Breast epithelium (tissue), 4 donors: Measurements from ENCODE around the gene NAPB. TPM values are rescaled to one million over a fixed set of nuclear protein-coding genes. Genes with fewer than 3 reads are reported as not detected.

ENCODE experiments used
- DNase-seq, 2 donors: peaks; one replicate each; pipeline ENCODE4 v3.0.0-alpha.2; 2019; ENCODE audit warnings: low spot score in 2 of 2
- H3K27ac ChIP-seq, 2 donors: fragments of 200-600 bp; sonication (generic) in 1 of 2; one replicate each; pipeline ENCODE4 v1.5.1; 2016 to 2019; ENCODE audit warnings: mild to moderate bottlenecking in 1 of 2
- H3K27me3 ChIP-seq, 2 donors: fragments of 200-600 bp; sonication (generic) in 1 of 2; one replicate each; pipeline versions ENCODE4 v1.5.1 to v1.6.0; 2017 to 2019; ENCODE audit warnings: control low read depth in 1 of 2, mild to moderate bottlenecking in 1 of 2
- H3K36me3 ChIP-seq: fragments of 200-600 bp; one replicate; pipeline ENCODE4 v1.5.1; 2019
- H3K4me1 ChIP-seq, 2 donors: fragments of 200-600 bp; sonication (generic); one replicate each; pipeline ENCODE4 v1.5.1; 2016 to 2019; ENCODE audit warnings: control low read depth in 1 of 2
- H3K4me3 ChIP-seq, 3 donors: fragments of 200-600 bp; sonication (generic); 1 replicate in 2 of 3; 2 replicates in 1 of 3; pipeline ENCODE4 v1.5.1; 2016 to 2019; ENCODE audit warnings: mild to moderate bottlenecking in 3 of 3, moderate library complexity in 2 of 3
- H3K9me3 ChIP-seq, 2 donors: fragments of 200-600 bp; sonication (generic) in 1 of 2; one replicate each; pipeline ENCODE4 v1.5.1; 2016 to 2019; ENCODE audit warnings: control low read depth in 1 of 2
- CTCF ChIP-seq, 3 donors: fragments of 450-650 bp; IDR thresholded peaks; one replicate each; pipeline ENCODE4 v1.5.1; 2016 to 2017; ENCODE audit warnings: antibody characterized with exemption in 3 of 3, mild to moderate bottlenecking in 3 of 3, moderate library complexity in 3 of 3
- POLR2A ChIP-seq: fragments of 450-650 bp; IDR thresholded peaks from one replicate; pipeline ENCODE4 v1.6.1; 2016; ENCODE audit warnings: antibody characterized with exemption, mild to moderate bottlenecking, moderate library complexity
- POLR2AphosphoS5 ChIP-seq, 3 donors: sonication (generic); formaldehyde crosslinking; IDR thresholded peaks; one replicate each; pipeline ENCODE4 v1.6.1; 2017; ENCODE audit warnings: antibody characterized with exemption in 3 of 3
- intact Hi-C: fragments of 100-400 bp; cut with DNase I; formaldehyde crosslinking; loops from one replicate; pipeline ENCODE4 v1.15.1; 2023; ENCODE audit warnings: low total_unique reads
- total RNA-seq, 3 donors: library from RNA; depleted of rRNA; stranded (reverse); fragments of >200 nt; gene quantifications; one replicate each; pipeline ENCODE4 v1.1.0, GENCODE V29; 2016

NAPB gene
- total RNA-seq, 3 donors from 2014 or later = 10.4 to 20.1 (median 16.1) TPM

- no peak for TF ChIP-seq POLR2AphosphoS5 (IDR thresholded peaks at IDR 0.05)
- Histone ChIP-seq H3K27me3 (no peaks in the 10 kb centered on the region), H3K9me3 (no peaks in the 10 kb centered on the region), H3K4me1 (no peaks in the 10 kb centered on the region), H3K27ac (no peak overlapping the region), H3K36me3 (no peaks in the 10 kb centered on the region), H3K4me3 (no peak overlapping the region)
- intact Hi-C loops = no loop called here
- no peak for DNase-seq
These were observed 9.3 kb downstream of the NAPB start for GRCh38 chr20:23412026-23412425.

- no peaks in the 10 kb centered on the region for H3K36me3 ChIP-seq
- no peaks in the 10 kb centered on the region for H3K27me3 ChIP-seq
- no peaks in the 10 kb centered on the region for H3K9me3 ChIP-seq
- H3K4me1 ChIP-seq = no peaks in the 10 kb centered on the region
- TF ChIP-seq POLR2A (no peak), POLR2AphosphoS5 (IDR thresholded peaks at IDR 0.05) (no peak), CTCF (IDR thresholded peaks at IDR 0.05) (no peak)
- no peak overlapping the region for H3K27ac ChIP-seq
- intact Hi-C loops = no loop called here
- no peak for DNase-seq
- H3K4me3 ChIP-seq = no peak overlapping the region
These were observed 10.2 kb downstream of the NAPB start for GRCh38 chr20:23410916-23411695.

- intact Hi-C loops = no loop called here
These were observed 11.5 kb downstream of the NAPB start for GRCh38 chr20:23409800-23410199.

GRCh38 chr20:23408957-23409356 lies 12.3 kb downstream of the NAPB start:
- H3K4me1 ChIP-seq = no peaks in the 10 kb centered on the region
- TF ChIP-seq CTCF (IDR thresholded peaks at IDR 0.05) = no peak
- no peak for TF ChIP-seq POLR2AphosphoS5 (IDR thresholded peaks at IDR 0.05)
- no peak for TF ChIP-seq POLR2A
- no peak overlapping the region for H3K27ac ChIP-seq
- intact Hi-C loops = no loop called here
- no peak overlapping the region for H3K4me3 ChIP-seq
- H3K27me3 ChIP-seq = no peaks in the 10 kb centered on the region
- no peaks in the 10 kb centered on the region for H3K36me3 ChIP-seq
- H3K9me3 ChIP-seq = no peaks in the 10 kb centered on the region
- DNase-seq = no peak

More at GRCh38 chr20:23409800-23410199, 11.5 kb downstream of the NAPB start:
- H3K4me1 ChIP-seq = no peaks in the 10 kb centered on the region
- H3K9me3 ChIP-seq = no peaks in the 10 kb centered on the region
- no peaks in the 10 kb centered on the region for H3K27me3 ChIP-seq
- no peak for DNase-seq
- TF ChIP-seq POLR2A = no peak
- no peak for TF ChIP-seq CTCF (IDR thresholded peaks at IDR 0.05)
- no peak overlapping the region for H3K27ac ChIP-seq
- H3K4me3 ChIP-seq = no peak overlapping the region
- H3K36me3 ChIP-seq = no peaks in the 10 kb centered on the region

GRCh38 chr20:23407781-23408464 lies 13.4 kb downstream of the NAPB start:
- Histone ChIP-seq H3K4me1 (no peaks in the 10 kb centered on the region), H3K27me3 (no peaks in the 10 kb centered on the region), H3K9me3 (no peaks in the 10 kb centered on the region), H3K4me3 (no peak overlapping the region), H3K27ac (no peak overlapping the region), H3K36me3 (no peaks in the 10 kb centered on the region)
- TF ChIP-seq POLR2A (no peak), CTCF (IDR thresholded peaks at IDR 0.05) (no peak), POLR2AphosphoS5 (IDR thresholded peaks at IDR 0.05) (no peak)
- no peak for DNase-seq
- intact Hi-C loops = no loop called here
